GM18519 (cell line): ENCODE measurements around the gene DMWD.
"Not testable (repeated sequence)": the region's sequence is repeated elsewhere in the genome, so short reads cannot be mapped to it uniquely, and the experiment has no call there.

Source experiments
- ATAC-seq: cut with Tn5 transposase; IDR thresholded peaks from one replicate; pipeline ENCODE4 v1.9.1; 2021; ENCODE audit warnings: mild to moderate bottlenecking, moderate library complexity; ENCODE audit not compliant: unreplicated experiment, low FRiP score

The DMWD gene

DNA sequence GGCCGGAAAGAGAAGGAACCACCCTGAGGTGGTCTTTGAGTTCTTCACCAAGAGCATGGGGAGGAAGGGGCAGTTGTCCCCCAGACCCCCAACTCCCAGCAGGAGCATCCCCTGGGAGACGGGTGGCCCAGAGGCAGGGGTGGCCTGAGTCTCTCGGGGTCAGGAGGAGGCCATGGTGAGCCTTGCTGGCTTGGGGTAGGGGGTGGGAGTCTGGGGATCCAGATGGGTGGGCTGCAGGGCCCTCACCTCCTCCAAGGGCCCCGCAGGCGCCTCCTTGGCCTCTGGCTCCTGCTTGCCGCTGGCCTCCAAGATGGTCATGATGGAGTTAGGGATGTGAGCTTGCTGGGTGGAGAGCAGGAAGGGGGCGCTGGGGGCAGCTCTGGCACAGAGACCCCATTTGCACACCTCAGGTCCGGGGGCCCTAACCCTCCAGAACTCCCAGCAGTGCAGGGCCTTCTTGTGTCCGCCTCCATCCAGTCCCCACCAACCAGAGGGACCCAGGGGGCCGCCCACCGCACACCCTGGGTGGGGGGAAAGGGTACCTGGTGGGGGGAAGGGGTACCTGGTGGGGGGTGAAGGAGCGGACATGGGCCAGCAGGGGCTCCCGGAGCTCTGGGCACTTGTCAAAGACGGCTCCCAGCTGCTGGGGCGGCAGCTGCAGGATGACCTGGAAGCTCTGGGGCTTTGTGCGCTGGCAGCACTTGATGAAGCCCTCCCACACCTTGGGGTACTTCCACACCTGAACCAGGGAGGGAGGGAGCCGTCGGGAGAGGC, 23.8 kb upstream of the DMWD start:
- no peak for ATAC-seq

DNA sequence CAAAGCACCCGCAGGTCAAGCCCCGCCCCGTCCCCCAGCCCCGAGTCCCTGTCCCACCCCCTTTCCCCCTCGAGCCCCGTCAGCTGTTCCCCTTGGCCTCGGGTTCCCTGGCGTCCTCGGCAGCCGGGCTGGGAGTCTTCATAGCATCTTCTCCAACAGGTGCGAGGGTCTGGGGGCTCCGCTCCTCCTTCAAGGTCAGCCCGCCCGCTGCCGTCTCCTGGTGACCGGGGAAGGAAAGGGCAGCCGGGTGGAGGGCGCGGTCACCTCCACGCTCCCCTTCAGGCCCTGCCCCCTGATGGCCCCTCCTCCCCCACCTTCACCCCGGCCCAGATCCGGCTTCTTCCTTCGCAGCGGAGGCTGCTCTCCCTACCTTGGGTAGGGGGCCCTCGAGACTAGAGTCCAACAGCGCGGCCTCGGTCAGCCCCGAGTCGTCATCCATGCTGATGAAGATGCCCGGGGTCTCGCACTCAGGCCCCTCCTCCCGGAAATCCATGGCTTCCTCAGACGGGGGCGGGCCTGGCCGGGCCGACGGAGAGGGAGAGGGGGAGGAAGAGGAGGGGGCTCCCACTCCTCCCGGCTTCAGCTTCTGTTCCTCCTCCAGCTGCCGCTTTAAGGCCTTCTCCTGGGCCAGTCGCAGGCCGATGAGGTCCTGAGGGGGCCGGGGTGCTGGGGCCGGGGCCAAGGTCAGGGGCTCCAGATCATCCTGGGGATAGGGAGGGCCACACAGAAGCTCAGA, 23.0 kb upstream of the DMWD start:
- no peak for ATAC-seq

DNA sequence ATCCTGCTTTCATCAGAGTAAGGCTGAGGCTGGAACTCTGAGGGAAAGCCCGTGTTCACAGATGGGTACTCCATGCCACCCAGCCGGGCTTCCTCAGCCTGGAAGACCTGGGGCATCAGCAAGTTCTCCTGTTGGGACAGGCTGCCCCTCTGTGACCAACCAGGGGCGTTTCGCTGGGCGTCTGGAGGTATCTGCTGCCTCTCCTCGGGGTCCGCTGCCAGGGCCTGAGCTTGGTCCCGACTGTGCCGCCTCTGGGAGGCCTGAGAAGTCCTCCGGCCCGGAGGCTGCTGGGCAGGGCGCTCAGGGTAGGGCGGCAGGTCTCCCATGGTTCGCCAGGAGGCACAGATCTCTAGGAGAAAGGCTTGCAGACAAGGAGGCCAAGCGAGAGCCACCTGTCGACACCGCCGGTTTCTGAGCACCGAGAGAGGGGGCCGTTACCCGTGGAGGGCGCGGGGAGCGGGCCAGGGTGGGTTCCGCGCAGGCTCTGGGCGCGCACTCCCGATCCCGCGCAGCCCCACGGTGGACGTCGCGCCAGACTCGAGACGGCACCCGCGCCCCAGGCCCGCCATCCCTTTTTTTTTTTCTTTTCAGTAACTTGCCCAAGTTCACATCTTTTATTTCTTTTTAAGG, 22.3 kb upstream of the DMWD start, which contains the start of gene RSPH6A:
TSS of gene RSPH6A (minus strand) at position 458 of the 630 bp plus-strand sequence. CDS start at position 326, 132 bp downstream.
- ATAC-seq, result no peak

DNA sequence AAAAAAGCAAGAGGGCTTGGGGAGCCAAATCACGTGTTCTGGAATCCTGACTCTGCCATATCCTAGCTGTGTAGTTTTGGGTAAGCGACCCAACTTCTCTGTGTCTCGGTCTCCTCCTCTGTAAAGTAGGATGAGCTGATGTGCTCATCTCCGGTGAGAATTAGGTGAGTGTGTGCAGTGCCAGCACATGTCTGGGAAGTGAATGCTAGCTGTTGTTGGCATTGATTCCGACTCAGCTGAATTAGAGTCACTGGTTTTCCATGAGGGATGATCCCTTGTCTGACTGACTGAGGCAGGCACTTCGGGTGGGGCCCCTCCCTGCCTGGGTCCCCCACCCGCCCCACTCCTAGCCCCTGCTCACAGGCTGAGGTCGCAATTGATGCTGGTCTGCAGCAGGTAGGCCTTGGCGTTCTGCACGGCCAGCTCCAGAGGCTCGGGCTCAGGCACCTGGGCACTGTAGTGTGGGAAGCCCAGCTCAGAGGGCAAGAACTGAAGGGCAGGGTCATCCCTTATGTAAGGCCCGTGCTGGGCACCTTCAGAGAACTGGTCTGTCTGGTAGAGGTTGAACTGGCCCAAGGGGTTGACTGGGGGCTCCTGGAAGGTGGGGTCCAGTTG, 21.6 kb upstream of the DMWD start:
- ATAC-seq, result no peak

DNA sequence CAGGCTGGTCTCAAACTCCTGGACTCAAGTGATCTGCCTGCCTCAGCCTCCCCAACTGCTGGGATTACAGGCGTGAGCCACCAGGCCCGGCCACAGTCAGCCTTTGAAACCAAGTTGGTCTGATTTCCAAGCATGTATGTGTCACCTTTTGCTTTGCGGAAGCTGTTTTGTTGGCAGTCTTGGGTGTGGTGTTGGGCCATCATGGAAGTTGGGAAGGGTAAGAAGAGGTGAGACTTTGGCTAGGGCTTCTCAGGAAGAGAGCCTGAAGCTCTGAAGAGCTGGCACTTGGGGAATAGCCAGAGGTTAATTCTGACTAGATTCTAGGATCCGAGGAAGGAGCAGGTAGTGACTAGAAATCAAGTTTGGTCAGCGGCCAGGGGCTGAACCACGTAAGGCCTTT, 19.7 kb upstream of the DMWD start:
- ATAC-seq, result no peak

DNA sequence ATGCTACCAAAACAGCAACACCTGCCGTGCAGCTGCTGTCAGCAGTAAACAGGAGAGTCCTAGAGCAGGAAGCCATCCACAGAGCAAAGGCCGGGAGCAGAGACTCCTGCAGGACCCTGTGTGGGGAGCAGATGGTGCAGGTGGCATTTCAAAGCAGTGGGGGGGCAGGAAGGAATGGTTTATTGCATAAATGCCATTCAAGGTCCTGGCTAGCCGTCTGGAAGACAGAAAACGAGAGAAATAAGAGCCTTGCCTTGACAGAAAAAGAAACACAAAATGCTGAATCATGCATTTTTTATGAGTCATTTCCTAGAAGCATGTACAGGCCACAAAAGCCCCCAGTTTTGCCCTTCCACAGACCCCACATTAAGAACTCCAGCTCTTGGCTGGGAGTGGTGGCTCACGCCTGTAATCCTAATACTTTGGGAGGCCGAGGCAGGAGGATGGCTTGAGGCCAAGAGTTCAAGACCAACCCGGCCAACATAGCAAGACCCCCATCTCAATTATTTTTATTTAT, 17.1 kb upstream of the DMWD start:
- ATAC-seq, result no peak

DNA sequence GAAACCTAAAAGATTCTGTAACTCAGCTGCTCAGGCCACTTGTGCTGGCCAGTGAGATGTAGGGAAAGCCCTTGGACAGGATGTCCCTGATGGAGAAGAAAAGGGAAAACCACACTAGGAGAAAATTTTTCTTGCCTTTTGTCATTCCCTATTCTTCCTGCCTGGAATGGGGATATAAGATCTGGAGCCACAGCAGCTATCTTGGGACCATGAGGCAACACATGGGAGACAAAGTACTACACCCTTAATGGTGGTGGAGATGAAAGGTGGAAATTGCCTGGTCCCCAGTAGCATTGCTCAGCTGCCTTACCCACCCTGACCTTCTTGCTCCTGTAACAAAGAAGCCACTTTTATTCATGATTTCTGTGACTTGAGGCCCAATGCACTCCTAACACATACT, 13.1 kb upstream of the DMWD start:
- ATAC-seq, result no peak

DNA sequence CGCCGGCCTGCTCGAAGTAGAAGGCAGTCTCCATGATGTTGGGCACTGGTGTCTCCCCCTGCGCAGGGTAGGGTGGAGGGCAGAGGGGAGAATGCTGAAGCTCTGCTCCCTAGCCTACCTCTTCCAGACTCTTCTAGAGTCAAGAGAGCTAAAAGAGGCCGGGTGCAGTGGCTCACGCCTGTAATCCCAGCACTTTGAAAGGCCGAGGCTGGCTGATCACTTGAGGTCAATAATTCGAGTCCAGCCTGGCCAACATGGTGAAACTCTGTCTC, 12.2 kb upstream of the DMWD start:
- ATAC-seq, result no peak

DNA sequence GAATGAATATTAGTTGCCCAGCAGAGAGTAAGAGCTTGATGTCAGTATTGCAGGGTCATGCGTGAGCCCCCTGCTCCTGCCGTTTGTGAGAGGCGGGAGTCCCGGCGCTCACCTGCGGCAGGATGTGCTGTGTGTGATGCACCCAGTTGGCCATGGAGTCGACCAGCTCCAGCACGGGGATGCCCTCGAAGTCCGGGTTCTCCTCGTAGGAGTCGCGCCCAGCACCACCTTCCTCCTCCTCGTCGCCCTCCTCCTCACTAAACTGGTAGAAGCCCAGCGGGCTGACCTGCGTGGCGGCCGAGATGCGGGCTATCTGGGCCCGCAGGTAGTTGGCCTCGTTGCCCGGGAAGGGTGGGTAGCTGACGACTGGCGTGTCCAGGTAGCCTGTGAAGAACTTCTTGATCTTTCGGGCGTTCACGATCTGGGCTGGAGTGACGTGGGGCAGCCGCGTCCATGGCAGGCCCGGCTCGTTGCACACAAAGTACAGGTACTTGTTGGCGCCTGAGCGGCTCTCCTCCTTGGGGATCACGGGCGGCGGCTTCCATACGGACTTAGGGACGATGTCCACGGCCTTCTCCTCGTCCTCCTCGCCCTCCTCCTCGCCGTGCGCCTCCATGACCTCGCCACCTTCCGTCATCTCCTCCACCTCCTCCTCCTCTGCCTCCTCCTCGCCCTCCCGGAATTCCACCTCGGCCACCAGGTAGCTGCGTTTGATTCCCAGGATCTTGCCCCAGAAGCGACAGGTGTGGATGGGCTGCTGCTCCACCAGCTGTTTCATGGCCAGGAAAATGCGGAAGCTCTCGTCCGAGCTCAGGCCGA, 11.7 kb upstream of the DMWD start:
- ATAC-seq, result no peak

DNA sequence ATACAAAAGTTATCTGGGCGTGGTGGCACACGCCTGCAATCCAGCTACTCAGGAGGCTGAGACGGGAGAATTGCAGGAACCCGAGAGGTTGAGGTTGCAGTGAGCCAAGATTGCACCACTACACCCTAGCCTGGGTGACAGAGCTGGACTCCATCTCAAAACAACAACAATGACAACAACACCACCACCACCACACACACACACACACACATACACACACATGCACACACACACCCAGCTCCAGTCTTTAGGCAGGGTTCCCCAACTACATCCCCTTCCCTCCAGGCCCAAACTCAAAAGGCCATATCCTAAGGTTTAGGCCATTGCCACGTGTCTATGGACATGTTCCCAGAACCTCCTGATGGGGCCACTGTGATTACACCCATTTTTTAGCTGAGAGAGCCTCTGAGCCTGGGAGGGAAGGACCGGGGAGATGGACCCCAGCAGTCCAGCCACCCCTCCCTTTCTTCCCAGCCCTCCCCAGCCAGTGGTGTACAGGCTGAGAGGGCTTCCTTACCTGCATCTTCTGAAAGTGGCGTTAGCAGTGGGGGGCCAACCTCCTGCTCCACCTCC, 9.0 kb upstream of the DMWD start:
- ATAC-seq, result no peak

DNA sequence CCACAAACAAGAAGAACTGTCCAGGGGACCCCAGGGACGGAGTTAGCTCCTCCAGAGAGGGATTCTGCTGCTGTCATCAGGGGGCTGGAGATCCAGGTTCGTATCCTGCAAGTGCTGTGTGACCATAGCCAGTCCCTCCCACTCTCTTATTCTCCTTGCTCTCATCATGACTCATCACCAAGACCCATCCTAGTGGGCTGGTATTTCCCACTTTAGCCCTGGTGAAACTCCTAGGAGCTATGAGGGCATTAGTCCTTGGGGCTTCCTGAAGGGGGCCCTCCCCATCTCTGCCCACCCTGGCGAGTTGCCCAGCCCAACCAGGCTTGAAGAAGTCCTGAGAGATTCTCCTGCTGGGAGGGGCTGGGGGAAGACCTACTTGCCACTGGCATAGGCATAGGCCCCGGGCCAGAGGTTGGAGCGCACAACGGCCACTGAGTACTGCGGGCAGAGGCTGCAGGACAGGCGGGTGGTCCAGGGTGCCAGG, 7.5 kb upstream of the DMWD start:
- no peak for ATAC-seq

DNA sequence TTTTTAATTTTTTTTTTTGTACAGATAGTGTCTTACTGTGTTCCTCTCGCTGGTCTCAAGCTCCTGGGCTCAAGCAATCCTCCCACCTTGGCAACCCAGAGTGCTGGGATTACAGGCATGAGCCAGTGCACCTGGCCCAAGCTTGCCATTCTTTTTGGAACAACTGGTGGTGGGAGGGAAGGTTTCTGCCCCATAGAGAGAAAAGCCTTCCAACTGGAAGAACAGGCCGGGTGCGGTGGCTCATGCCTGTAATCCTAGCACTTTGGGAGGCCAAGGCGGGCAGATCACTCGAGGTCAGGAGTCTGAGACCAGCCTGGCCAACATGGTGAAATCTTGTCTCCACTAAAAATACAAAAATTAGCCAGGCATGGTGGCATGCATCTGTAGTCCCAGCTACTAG, 6.9 kb upstream of the DMWD start:
- ATAC-seq, result not testable (repeated sequence)

DNA sequence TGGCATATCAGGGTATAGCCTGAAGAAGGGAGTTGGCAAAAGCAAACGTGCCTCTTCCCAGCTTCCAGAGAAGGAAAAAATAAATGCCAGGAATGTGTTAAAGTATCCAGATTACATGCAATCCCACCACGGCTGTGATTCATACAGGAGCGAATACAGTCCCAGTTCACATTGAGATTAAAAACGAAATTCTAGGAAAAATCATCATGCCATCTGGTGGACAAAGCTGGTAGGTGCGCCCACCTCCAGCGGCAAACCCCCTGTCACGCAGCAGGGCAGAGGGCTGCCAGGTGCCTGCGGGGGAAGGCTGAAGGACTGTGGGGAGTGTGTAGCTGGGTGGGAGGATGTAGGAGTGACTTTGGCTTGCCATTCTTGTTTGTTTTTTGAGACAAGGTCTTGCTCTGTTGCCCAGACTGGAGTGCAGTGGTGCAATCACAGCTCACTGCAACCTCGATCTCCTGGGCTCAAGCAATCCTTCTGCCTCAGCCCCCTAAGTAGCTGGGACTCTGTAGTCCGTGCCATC, 6.4 kb upstream of the DMWD start:
- ATAC-seq, result no peak

DNA sequence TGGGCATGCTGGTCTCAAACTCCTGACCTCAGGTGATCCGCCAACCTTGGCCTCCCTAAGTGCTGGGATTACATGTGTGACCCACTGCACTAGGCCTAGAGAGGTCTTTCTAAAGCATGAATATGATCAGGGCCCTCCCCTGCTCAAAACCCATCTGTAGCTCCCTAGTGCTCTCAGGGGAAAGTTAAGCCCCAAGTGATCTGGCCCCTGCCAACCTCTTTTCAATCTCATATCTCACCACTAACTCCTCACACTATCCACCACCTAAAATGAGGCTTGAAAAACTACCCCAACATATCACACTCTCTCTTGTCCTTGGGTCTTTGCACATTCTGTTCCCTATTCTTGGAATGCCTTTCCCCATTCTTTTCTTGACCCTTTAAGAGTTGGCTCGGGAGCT, 2.0 kb upstream of the DMWD start:
- no peak for ATAC-seq

DNA sequence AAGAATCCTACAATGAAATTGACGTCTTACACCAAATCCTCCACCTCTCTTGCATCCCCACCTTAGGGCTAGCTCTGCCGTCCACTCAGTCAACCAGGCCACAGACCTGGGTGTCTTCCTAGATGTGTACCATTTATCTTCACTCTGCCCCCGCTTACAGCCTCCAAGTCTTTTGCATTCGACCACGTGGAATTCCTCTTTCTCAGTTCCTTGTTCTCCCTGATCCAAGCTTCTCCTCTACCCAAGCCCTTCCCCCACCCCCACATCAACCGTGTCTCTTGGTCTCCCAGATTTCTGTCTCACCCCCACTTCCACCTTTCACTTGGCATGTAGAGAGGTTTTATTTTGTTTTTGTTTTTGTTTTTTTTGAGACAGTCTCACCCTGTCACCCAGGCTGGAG, 1.2 kb upstream of the DMWD start:
- no peak for ATAC-seq

DNA sequence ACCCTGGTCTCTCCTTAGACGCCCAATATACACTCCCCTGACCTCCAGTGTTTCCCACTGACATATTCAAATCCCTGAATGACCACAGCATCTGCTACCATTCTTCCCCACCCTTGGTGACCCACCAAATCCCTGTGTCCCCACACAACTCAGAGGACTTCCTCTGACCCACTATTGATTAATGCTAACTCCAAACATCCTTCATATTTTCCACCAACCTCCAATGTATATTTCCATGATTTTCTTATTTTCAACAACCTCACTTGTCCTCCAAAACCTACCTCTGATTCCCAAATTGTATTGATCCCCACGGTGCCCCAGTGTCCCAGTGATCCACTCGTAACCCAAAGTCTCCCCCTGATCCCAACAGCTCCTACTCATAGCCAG, 526 bp upstream of the DMWD start:
- no peak for ATAC-seq

DNA sequence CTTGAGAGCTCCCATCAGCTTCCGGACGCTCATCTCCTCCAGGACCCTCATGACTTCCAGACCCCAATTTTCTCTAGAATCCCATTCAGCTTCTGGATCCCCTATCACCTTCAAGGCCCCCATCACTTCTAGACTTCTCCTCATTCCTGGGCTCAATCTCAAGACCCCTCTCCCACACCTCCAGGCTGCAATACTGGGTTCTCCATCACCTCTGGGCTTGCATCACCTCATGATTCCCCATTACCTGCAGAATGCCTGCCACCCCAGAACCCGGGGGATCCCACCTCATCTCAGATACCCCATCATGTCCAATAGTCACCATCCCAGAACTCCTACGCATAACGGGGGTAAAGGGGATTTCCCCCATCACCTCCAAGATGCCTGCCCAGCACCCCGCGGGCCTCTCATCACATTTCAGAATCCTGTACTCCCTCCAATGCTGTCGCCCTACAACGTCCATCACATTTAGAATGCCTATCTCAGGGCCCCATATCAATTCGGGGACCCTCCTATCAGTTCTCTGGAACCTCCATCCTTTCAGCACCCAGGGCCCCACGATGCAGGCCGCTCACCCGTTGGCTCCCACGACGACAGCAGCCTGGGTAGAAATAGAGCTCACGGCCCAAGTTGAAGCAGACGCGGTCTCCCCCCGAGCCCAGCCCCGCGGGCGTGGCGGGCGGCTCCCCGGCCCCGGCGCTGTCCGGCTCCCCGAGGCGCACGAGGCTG, 738 bp downstream of the DMWD start:
- no peak for ATAC-seq

DNA sequence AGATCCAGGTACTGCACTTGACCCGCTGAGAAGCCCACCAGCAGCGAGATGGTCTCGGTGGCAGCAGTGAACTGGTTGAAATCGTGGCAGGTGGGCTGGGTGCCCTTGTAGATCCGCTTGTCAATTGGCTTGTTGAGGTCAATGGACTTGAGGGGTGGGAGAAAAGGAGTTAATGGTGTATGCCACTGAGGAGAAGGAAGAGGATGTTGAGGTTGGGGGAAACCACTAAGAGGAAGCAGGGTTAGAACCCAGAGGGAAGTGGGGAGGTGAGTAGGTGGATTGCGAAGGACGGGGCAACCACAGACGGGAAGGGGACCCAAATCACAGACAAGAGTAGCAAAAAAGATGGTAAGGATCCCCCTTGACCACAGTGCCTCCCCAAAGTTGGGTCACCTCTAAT, 1.7 kb downstream of the DMWD start:
- ATAC-seq, result no peak
